ENCODE results near the gene KCNJ9.

The KCNJ9 gene

GRCh38 chr1:160082926-160083325, 1.6 kb downstream of the KCNJ9 start:
- no peak for TF ChIP-seq CTCF (IDR thresholded peaks at IDR 0.05; ENCODE audit: extremely low read depth, missing control alignments)
- no peak for DNase-seq (ENCODE audit: low spot score)

DNA sequence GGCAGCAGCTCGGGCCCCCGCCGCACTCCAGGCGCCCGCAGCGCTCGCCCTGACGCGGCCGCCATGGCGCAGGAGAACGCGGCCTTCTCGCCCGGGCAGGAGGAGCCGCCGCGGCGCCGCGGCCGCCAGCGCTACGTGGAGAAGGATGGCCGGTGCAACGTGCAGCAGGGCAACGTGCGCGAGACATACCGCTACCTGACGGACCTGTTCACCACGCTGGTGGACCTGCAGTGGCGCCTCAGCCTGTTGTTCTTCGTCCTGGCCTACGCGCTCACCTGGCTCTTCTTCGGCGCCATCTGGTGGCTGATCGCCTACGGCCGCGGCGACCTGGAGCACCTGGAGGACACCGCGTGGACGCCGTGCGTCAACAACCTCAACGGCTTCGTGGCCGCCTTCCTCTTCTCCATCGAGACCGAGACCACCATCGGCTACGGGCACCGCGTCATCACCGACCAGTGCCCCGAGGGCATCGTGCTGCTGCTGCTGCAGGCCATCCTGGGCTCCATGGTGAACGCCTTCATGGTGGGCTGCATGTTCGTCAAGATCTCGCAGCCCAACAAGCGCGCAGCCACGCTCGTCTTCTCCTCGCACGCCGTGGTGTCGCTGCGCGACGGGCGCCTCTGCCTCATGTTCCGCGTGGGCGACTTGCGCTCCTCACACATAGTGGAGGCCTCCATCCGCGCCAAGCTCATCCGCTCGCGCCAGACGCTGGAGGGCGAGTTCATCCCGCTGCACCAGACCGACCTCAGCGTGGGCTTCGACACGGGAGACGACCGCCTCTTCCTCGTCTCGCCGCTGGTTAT, 2.8 kb downstream of the KCNJ9 start:
- TF ChIP-seq CTCF (IDR thresholded peaks at IDR 0.05; ENCODE audit: extremely low read depth, missing control alignments), result peak; percentile 96
- peak; percentile 91 for DNase-seq (ENCODE audit: low spot score)

GRCh38 chr1:160084771-160085321, 3.5 kb downstream of the KCNJ9 start:
- DNase-seq (ENCODE audit: low spot score), result no peak
- TF ChIP-seq CTCF (IDR thresholded peaks at IDR 0.05; ENCODE audit: extremely low read depth, missing control alignments), result no peak

- DNase-seq (ENCODE audit: low spot score), result peak; percentile 92
- TF ChIP-seq CTCF (IDR thresholded peaks at IDR 0.05; ENCODE audit: extremely low read depth, missing control alignments), result peak; percentile 69
Measured at GRCh38 chr1:160085686-160086455, 4.5 kb downstream of the KCNJ9 start.

DNA sequence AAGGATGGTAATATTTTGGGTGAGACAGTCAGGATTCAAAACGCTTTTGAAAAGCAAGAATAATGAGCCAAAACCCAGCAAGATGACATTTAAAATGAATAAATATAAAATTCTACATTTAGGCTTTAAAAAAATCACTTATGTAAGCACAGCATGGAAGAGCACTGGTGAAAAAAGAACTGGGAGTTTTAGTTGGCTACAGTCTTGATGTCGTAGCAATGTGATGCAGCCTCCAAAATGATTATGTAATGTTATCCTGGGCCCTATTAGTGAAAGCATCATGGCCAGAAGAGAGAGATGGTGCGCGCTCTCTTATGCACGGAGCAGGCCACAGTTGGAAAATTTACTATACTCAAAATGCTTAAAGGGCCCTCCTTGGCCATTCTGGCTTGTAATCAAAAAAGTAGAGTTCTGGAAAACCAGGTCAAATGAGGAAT, 5.1 kb downstream of the KCNJ9 start:
- no peak for DNase-seq (ENCODE audit: low spot score)
- no peak for TF ChIP-seq CTCF (IDR thresholded peaks at IDR 0.05; ENCODE audit: extremely low read depth, missing control alignments)

DNA sequence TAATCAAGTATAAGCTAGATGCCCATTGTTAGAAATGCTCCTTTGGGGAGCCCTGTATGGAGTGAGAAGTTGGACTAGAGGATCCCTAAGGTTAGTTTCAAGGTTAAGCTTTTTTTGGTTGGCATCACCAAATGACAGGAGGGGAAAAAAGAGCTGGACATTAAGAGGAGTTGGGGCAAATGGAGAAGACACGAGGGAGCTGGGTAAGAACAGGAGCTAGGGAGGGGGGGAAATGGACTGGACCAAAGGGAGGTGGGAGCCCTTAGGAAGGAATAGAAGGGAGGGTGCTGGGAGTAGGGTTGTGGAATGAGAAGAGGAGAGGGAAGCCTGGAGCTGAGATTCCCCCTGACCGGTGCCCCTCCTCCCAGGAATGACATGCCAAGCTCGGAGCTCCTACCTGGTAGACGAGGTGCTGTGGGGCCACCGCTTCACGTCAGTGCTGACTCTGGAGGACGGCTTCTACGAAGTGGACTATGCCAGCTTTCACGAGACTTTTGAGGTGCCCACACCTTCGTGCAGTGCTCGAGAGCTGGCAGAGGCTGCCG, 5.9 kb downstream of the KCNJ9 start:
- no peak for TF ChIP-seq CTCF (IDR thresholded peaks at IDR 0.05; ENCODE audit: extremely low read depth, missing control alignments)
- DNase-seq (ENCODE audit: low spot score), result no peak

DNA sequence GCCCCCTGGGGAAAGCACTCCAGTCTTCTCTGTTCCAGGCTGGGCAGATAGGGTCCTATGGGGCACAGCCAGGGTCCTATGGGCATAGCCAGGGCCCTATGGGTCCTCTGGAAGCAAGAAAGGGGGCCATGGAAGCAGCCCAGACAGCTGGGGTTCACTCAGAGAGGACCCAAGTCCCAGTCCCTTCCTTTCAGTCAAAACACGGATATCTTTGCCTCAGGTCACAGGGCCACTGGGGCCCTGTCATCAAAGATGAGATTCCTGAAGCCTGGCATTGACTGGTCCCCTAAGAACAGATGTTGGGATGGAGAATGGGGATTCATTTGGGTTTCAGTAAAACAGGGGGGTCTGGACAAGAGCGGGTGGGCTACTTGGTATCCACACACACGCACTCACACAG, 8.5 kb downstream of the KCNJ9 start:
- DNase-seq (ENCODE audit: low spot score), result no peak
- no peak for TF ChIP-seq CTCF (IDR thresholded peaks at IDR 0.05; ENCODE audit: extremely low read depth, missing control alignments)
